KG1 (cell line): Measurements from ENCODE around the gene COASY.
A peak's percentile ranks its signal among the peaks of the same experiment; 100 is the strongest.
"Not testable (repeated sequence)": the region's sequence is repeated elsewhere in the genome, so short reads cannot be mapped to it uniquely, and the experiment has no call there.

Experiments used
- DNase-seq: peaks from one replicate; lab custom pipeline; 2025; lab: John Stamatoyannopoulos, UW

Gene COASY

DNA sequence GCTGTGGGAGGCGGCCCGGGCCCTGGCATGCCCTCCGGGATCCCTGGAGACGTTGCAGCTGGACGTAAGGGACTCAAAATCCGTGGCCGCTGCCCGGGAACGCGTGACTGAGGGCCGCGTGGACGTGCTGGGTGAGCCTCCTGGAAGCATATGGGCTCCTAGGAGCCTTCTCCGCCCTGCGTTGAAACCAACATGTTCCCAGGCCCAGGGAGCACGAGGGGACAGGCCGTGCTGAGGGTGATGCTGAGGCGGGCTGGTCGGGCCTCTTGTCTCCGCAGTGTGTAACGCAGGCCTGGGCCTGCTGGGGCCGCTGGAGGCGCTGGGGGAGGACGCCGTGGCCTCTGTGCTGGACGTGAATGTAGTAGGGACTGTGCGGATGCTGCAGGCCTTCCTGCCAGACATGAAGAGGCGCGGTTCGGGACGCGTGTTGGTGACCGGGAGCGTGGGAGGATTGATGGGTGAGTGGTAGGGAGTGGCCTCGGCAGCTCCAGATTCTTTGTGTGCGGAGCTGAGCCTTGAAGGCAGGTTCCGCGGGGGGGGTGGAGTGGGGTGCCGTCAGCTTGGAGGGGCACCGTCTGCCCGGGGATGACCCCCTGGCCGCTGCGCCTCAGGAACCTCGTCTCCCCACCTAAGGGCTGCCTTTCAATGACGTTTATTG, 8.7 kb upstream of the COASY start:
- no peak for DNase-seq

DNA sequence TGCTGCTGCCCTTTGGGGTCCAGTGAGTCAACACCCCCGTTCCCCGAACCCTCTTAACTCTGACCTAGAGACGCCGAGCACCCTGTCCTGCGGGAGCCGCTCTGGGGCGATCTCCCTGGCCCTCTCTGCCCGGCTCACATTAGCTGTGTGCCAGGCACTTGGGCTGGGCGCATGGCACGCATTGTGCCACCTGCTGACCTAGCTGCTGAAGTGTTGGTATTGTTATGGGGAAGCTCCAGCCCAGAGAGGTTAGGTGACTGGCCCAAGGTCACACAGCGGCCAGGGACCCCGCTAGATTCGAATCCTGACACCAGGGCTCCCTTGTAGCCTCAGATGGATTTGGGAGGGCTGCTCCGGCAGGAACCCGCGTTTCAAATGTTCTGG, 8.1 kb upstream of the COASY start:
- no peak for DNase-seq

DNA sequence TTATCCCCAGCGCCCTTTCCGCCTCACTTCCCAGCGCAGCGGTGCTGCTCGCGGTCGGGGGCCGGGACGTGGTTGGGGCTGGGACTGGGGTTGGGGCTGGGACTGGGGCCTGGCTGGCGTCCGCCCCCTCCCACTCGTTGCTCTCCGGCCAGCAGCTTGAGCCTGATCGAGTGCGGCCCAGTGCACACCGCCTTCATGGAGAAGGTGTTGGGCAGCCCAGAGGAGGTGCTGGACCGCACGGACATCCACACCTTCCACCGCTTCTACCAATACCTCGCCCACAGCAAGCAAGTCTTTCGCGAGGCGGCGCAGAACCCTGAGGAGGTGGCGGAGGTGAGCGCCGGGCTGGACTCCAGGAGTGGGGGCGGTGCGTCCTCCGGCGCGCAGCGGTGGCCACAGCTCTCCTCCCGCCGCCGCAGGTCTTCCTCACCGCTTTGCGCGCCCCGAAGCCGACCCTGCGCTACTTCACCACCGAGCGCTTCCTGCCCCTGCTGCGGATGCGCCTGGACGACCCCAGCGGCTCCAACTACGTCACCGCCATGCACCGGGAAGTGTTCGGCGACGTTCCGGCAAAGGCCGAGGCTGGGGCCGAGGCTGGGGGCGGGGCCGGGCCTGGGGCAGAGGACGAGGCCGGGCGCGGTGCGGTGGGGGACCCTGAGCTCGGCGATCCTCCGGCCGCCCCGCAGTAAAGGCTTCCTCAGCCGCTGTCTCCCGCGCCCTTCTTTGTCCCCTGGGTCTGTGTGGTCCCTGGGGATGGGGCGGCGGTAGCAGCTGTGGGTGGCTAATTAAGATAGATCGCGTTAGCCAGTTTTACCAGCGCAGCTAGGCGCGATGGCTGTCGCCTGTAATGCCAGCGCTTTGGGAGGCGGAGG, 7.5 kb upstream of the COASY start:
- DNase-seq, result peak; percentile 72

DNA sequence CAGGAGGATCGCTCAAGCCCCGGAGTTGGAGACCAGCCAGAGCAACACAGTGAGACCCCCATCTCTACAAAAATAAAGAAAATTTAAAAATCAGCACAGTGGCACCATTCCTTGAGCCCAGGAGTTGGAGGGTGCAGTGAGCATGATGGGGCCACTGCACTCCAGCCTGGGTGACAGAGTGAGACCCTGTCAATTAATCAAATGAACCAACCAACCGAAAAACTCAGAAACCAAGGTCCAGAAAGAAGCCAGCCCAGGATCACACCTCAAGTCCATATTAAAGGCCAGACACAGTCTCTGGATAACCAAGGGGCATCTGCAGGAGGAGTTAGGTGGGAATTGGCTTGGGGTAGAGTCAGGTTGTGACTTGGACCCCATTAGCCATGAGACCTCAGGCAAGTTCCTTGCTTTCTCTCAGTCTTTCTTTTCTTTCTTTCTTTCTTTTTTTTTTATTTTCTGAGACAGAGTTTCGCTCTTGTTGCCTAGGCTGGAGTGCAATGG, 6.8 kb upstream of the COASY start:
- DNase-seq, result no peak

DNA sequence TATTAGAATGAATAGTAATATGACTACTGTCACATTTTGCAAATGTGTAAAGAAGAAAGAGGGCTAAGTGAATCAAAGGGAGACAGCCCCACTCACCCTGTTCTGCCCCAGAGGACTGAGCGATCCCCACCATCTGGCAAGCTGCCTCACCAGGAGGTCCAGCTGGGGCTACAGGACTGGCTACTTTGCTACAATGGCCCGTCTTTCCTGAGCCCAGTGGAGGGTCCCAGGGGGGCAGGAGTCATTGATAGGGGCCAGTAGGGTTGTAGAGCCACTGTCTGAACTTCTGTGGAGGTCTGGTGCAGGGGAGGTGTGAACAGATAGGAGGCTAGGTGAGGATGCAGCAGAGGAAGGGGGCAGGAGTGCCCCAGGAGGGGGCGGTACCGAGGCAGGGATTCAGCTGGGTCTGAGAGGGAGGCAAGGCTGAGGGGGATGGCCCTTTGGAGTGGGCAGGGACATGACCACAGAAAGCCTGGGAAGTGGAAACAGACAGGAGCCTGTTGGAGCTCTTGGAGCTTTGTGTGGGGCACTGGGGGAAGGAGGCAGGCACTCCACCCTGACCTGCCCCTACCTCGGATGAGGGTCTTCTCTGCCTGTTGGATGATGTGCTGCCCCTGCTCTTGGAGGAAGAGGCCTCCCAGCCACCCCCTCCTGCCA, 5.9 kb upstream of the COASY start:
- not testable (repeated sequence) for DNase-seq

DNA sequence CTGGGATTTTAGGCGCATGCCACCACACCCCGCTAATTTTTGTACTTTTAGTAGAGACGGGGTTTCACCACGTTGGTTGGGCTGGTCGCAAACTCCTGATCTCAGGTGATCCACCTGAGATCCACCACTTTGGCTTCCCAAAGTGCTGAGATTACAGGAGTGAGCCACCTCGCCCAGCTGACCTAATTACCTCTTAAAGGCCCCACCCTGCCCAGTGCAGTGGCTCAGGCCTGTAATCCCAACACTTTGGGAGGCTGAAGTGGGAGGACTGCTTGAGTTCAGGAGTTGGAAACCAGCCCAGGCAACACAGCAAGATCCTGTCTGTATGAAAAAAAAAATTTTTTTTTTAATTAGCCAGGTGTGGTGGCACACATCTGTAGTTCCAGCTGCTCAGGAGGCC, 2.9 kb upstream of the COASY start:
- no peak for DNase-seq

DNA sequence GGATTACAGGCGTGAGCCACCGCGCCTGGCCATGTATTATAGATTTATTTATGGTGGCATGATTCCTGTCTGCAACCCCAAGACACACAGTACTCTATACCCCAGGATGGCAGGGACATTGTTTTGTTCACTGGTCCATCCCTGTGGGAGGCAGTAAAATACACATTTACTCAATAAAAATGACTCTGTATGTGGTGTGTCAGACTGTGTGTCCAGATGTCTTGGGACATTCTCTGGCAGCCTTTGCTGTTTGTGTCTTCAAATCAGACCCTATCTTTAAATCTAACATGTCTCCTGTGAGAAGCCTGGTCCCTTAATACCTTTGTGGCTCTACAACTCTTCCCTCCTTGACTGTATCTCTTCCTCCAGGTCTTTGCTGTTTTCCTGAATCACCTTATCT, 1.7 kb upstream of the COASY start:
- no peak for DNase-seq

DNA sequence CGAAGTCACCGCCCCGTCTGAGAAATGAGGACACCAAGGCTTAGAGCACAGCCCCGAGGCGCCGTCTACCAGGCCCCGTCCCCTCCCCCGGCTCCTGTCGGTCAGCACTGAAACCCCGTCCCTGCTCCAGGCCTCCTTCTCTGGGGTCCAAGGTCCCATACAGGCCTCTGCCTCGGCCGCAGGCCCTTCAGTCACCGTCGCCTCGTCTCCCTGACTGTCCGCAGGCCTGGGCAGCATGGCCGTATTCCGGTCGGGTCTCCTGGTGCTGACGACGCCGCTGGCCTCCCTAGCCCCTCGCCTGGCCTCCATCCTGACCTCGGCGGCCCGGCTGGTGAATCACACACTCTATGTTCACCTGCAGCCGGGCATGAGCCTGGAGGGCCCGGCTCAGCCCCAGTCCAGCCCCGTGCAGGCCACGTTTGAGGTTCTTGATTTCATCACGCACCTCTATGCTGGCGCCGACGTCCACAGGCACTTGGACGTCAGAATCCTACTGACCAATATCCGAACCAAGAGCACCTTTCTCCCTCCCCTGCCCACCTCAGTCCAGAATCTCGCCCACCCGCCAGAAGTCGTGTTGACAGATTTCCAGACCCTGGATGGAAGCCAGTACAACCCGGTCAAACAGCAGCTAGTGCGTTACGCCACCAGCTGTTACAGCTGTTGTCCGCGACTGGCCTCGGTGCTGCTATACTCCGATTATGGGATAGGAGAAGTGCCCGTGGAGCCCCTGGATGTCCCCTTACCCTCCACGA, 617 bp downstream of the COASY start:
- no peak for DNase-seq

DNA sequence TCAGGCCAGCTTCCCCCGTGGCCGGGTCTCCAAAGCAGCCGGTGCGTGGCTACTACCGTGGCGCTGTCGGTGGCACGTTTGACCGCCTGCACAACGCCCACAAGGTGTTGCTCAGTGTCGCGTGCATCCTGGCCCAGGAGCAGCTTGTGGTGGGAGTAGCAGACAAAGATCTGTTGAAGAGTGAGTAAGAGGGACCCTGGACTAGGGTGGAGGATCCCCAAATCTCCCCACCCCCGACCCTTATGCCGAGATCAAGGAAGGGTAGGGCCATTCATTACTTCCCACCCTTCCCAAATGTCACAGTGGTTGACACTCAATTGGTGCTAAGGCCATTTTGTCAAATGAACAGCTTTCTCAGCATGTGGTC, 1.2 kb downstream of the COASY start:
- DNase-seq, result no peak

DNA sequence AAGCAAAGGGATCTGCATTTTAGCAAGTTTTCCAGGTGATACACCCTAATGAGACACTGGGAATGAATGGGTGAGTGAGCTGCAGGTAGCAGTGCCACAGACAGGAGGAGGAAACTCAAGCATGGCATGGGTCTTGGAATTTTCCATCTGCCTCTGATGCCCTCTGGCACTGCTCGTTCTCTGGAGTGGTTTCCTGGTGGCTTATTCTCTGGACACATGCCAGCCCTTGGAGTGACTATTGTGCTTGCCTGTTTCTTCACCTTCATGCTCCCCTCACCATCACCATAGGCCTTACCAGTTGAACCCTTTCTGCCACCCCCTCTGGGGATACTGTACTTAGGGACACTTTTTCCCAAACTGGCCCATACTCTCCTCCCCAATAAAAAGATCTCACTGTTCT, 1.6 kb downstream of the COASY start:
- DNase-seq, result no peak

DNA sequence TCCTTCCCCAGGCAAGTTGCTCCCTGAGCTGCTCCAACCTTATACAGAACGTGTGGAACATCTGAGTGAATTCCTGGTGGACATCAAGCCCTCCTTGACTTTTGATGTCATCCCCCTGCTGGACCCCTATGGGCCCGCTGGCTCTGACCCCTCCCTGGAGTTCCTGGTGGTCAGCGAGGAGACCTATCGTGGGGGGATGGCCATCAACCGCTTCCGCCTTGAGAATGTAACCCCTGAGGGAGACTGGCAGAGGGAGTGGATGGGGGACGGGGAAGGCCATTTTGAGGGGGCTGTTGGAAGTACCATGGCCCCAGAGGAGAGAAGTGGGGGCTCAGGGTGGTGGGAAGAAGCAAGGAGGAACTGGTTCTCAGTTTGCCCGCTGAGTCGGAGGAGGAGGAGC, 2.0 kb downstream of the COASY start:
- DNase-seq, result no peak

DNA sequence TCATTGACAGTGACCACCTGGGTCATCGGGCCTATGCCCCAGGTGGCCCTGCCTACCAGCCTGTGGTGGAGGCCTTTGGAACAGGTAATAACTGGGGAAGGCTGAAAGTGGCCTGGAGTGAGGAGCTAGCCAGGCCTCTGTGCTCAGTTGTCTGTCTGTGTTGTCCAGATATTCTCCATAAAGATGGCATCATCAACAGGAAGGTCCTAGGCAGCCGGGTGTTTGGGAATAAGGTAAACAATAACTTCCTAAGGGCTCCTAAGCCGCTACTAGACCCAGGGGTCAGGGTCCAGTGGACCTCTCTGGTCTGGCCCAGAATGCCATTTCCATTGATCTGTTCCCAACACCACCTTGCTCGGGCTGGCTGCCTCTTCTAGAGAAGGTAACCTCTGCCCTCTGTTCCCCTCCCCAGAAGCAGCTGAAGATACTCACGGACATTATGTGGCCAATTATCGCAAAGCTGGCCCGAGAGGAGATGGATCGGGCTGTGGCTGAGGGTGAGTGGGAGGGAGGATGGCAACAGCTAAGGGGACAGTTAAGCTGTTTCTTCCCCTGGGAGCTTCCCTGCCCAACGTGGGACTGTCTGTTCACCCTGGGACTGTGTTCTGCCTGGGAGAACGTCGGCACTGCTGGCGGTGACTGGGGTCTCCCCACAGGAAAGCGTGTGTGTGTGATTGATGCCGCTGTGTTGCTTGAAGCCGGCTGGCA, 3.0 kb downstream of the COASY start:
- DNase-seq, result no peak

DNA sequence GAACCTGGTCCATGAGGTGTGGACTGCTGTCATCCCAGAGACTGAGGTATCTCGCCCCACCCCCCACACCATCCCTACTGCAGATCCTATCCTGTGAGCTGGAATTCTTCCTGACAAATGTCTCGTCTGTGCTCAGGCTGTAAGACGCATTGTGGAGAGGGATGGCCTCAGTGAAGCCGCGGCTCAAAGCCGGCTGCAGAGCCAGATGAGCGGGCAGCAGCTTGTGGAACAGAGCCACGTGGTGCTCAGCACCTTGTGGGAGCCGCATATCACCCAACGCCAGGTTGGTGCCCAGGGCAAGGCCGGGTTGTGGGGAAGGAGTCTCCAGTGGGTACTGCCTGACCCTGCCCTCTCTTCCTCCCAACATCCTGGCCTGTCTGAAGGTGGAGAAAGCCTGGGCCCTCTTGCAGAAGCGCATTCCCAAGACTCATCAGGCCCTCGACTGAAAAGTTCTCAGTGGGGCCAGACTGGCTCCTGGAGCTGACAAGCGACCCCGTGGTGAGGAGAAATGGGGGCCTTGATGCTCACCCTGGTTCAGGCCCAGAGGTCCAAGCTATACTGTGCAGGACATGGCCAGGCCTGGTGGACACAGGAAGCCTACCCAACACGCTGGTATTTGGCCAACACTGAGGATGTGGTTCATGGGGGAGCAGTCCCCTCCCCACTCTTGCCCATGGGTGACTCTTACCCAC, 3.7 kb downstream of the COASY start:
- no peak for DNase-seq

DNA sequence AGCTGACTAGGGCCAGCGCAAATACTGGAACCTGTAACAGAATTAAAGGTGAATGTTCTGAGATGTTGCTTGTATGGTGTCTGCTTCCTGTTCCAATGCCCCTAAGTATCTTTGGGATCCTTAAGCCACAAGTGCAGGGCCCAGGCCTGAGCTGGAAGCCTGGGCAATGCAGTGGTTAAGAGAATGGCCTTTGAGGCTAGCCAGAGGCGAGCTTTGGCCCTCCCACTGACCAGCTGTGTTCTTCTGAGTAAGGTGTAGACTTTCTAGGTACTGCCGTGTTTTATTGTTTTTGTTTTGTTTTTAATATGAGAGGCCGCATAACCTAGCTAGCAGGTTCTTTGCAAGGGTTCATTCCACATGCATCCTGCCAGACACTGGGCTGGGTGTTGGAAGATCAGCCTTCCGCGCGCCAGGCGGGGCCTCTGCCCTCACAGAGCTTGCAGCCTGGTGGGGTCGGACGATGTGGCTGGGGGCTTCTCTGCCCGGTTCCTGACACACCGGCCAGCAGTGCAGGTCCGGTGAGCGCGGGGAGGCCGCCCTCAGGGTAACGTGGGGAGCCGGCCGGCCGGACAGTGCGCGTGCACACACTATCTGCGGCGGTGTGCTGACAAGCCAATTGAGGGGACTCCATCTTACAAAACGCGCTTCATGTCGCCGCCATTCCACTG, 4.4 kb downstream of the COASY start:
- DNase-seq, result no peak

DNA sequence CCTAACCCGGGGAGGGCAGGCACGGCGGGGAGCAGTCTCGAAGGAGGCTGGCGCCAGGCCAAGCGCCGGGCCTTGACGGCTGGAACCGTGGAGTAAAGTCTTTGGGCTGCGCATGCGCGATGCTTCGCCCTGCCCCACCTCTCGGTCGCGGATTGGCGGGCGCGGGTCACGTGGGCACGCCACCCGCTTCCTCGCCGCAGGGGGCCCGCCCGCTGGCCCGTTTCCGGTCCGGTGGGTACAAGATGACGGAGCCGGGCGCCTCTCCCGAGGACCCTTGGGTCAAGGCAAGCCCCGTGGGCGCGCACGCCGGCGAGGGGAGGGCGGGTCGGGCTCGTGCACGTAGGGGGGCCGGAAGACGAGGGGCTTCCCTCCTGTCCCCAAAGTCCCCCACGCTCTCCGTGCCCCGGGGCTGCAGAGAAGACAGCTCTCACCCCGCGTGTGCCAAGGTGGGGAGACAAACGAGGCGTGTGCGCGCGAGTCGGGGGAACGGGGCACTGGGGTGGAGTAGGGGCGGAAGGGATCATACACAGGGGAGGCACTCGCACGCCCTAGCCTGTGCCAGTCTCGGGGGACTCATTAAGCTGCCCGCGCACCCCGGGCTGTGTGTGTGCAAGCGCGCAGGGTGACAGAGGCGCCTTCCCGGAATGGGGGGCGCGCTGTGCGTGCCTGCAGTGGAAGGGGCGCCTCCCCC, 5.1 kb downstream of the COASY start, which contains the start of gene MLX:
Gene MLX, plus strand, starts transcription at position 218 of the 691 bp plus-strand sequence. Its CDS starts 25 bp downstream, at position 243.
- peak; percentile 86 for DNase-seq

DNA sequence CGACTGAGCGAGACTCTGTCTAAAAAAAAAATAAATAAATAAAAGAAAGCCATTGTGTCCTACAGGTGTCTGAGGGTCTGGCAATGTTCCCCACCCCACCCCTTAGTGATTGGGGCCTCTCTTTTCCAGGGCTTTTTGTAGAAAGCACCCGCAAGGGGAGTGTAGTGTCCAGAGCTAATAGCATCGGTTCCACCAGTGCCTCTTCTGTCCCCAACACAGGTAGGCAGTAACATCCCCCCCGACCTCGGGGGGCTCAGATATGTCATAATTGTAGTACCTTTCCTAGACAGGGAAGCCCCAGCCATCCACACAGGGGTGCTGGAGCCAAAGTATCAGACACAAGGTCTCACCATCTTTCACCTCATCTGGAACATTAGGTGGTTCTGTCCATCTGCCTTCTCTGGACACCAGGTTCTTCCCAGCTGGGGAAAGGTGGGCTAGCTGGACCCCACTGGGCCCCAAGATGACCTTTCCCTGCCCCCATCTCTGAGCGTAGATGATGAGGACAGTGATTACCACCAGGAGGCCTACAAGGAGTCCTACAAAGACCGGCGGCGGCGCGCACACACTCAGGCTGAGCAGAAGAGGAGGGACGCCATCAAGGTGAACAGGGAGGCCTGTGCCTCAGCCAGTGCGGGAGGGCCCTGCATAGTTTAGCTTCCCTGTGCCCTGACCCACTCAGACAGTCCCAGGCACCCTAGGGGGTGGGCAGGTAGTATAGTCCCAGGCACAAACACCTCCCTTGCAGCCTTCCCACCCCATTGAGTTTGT, 6.6 kb downstream of the COASY start:
- no peak for DNase-seq

DNA sequence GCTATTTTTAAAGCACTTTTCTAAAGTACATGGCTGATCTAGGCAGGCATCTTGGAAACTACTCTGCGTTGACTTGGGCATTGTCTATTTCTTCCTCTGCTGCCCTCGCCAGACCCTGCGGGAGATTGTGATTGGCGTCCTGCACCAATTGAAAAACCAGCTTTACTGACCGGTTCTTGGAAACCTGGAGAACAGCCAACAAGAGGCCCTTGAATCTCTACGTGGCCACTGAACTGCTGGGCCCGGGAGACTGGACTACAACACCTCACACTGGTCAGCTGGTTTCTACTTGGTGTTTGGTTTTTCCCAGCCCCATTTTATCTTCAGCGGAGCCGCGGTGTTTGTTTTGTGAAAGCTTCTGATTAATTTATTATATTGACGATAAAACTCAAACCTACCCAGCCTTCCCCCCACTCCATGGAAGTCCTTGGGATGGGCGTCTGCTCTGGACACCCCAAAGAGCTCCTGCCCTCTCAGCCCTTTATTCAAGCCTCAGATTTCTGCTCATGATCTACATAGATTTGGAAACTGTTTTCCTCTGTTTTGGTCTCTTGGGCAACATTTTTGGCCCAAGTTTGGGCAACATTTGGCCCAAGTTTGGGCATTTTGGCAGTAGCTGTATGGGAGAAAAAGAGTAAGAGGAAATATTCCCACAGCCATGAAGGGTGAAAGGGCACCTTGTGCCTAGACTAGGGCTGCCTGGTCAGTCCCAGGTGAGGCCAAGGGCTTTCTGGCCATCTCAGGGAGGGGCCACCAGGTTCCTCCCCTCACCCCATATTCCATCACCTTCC, 9.7 kb downstream of the COASY start:
- DNase-seq, result no peak

DNA sequence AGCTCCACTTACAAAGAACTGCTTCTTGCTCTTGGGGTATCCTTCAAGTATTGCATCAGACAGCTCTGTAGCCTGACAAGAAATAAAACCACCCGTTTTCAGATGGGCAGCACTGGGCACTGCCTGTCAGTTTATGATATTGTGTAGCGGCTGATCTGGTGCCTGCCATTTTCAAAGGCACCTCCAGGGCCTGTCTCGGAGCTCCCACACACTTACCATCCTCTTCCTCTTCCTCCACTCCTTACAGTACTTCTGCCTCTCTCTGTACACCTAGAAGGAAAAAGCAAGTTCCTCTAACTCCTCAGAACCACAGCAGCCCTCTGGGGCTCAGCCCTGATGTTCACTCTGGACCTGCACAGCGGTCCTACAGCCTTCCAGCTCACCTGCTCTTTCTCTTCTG, 11.1 kb downstream of the COASY start:
- DNase-seq, result no peak
